ENCODE measurements around the gene TPRG1L.

DNA sequence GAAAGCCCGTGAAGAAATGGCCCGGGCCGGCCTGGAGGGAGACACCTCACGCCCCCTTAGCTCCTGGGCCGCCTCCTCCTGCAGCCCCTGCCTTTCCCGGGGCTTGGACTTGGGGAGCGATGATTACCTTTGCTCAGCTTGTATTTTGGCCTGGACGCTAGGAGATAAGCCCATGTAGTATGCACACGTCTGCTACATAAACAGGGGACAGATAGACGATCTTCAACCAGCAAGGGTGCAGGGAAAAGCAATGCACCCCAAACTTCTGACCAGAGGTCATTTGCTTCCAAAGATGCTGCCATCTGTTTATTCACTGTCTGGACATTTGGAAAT lies 28.4 kb downstream of the TPRG1L start:
- TF ChIP-seq, protein P1, sequence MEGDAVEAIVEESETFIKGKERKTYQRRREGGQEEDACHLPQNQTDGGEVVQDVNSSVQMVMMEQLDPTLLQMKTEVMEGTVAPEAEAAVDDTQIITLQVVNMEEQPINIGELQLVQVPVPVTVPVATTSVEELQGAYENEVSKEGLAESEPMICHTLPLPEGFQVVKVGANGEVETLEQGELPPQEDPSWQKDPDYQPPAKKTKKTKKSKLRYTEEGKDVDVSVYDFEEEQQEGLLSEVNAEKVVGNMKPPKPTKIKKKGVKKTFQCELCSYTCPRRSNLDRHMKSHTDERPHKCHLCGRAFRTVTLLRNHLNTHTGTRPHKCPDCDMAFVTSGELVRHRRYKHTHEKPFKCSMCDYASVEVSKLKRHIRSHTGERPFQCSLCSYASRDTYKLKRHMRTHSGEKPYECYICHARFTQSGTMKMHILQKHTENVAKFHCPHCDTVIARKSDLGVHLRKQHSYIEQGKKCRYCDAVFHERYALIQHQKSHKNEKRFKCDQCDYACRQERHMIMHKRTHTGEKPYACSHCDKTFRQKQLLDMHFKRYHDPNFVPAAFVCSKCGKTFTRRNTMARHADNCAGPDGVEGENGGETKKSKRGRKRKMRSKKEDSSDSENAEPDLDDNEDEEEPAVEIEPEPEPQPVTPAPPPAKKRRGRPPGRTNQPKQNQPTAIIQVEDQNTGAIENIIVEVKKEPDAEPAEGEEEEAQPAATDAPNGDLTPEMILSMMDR (conservative IDR thresholded peaks at IDR 0.05; ENCODE audit: low read depth in 2 of 2), result no peak
- TF ChIP-seq ZNF331 (CRISPR knock-in tag; IDR thresholded peaks at IDR 0.05; ENCODE audit: low read depth) (no peak), EZH2phosphoT487 (IDR thresholded peaks at IDR 0.05; ENCODE audit: unreplicated experiment) (no peak), ZNF114 (CRISPR knock-in tag; IDR thresholded peaks at IDR 0.05) (no peak)
